HG03066 (cell line): Measurements from ENCODE around the gene ZFP14.
"Not testable (repeated sequence)": the region's sequence is repeated elsewhere in the genome, so short reads cannot be mapped to it uniquely, and the experiment has no call there.

Experiments used
- ATAC-seq: cut with Tn5 transposase; IDR thresholded peaks from one replicate; pipeline ENCODE4 v1.9.1; 2021; ENCODE audit warnings: low read depth; ENCODE audit not compliant: unreplicated experiment

Gene ZFP14

DNA sequence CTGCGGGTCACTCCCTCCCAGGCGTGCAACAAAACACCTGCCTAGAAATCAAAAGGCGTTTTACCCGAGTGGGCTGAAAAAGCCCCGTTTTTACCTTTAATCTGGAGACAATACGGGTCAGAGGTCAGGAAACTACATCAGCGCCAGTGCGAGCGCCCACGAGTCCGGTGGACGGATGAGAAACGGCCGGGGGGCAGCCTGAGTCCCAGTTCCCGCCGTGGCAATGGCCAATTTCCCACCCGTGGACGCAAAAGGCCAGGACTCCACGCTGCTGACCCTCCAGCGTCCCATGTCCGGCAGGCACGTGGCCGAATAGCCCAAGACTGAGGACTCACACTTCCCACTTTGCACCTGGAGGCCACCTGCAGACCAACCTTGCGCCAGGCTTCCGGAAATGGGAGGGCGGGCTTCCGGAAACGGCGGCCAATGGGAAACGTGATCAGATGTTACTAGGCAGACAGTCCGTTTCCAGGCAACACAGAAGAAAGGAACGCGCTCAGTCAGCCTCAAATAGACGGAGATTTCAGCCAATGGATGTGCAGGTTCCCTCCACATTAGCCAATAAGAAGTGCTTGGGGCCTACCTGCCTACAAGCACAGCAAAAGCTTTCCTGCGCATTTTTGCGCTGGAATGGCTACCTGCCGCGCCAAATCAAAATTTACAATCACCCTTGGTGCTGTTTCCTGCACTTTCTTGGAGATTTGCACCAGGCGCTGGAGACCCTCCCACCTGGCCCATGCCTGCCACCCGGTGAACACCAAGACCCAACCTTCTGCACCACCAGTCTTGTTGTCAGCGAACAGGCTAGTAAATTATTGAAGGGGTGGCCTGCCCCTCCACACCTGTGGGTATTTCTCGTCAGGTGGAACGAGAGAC, 47.4 kb downstream of the ZFP14 start:
- no peak for ATAC-seq

GRCh38 chr19:36330216-36330615, 48.8 kb downstream of the ZFP14 start:
- ATAC-seq = no peak

DNA sequence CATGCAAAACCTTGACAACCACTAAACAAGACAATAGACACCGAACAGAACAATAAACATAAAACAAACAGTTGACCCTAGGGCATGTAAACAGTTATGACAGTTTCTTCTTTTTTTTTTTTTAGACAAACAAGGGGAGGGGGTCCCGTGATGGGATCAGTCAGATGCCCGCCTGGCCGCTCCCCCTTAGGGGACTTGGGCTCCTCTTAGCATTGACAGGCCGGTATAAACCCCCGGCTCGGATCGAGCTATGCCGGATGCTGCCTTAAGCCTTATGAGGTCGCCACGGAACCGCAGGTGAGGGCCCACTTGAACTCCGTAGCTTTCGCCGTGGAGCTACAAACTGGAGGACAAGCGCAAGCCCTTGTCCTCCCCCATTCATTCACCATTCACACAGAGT, 49.5 kb downstream of the ZFP14 start:
- ATAC-seq = not testable (repeated sequence)

GRCh38 chr19:36326649-36327048, 52.4 kb downstream of the ZFP14 start:
- ATAC-seq = not testable (repeated sequence)

GRCh38 chr19:36315164-36315563, 63.8 kb downstream of the ZFP14 start:
- ATAC-seq = not testable (repeated sequence)

DNA sequence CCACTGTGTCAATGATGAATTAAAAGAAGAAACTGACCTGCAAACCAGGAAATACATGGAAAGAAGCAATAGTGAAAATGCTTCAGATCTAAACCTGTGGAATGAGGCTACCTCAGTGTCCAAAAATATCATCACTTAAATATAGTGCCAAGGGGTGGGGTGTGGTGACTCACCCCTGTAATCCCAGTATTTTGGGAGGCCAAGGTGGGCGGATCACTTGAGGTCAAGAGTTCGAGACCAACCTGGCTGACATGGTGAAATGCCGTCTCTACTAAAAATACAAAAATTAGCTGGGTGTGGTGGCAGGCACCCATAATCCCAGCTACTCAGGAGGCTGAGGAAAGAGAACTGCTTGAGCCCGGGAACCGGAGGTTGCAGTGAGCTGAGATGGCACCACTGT, 64.9 kb downstream of the ZFP14 start:
- ATAC-seq = not testable (repeated sequence)

DNA sequence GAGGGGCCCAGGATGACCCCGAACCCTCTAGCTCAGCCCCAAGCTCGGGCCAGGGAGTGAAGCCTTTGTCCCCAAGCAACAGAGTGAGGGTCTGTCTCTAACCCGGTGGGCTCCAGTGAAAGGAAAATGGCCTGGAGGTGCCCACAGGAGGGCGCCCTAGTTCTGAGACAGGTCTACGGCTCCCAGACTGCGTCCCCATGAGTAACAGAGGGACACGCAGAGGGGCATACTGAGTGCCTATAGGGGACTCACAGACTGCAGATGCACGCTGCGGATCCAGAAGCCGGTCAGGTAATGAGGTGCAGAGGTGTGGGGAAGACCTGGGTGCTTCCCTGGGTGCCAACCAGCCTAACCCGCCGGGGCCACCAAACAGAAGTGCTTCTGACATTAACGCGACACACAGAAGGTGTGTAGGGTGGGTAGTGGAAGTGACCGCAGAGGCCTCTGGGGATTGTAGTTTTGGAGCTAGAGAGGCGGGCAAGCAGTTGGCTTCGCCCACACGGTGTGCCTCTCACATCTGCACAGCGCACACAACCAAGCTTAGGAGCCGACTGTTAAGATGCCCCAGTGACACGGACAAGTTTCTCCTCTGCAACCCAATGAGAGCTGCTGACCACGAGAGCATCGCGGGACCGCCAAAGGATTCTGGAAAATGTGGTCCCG, 67.8 kb downstream of the ZFP14 start:
- not testable (repeated sequence) for ATAC-seq

GRCh38 chr19:36310416-36310990, 68.5 kb downstream of the ZFP14 start:
- not testable (repeated sequence) for ATAC-seq

DNA sequence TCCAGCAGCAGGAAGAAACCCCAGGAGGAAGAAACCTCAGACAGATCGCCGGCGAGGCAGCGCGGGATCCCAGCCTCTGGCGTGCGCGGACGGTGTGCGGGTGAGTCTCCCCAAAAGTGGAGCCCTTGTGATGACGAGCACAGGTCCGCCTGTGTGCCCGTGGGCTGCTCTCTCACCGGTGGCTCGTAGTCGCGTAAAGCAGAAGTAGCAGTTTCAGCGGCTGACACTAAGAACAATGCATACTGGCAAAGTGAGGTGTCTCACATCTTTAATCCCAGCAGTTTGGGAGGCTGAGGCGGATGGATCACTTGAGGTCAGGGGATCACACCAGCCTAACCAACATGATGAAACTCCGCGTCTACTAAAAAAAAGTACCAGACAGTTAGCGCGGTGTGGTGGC, 69.2 kb downstream of the ZFP14 start:
- not testable (repeated sequence) for ATAC-seq

- ATAC-seq = not testable (repeated sequence)
These were observed 69.7 kb downstream of the ZFP14 start for GRCh38 chr19:36309309-36309708.

GRCh38 chr19:36292317-36292716, 86.7 kb downstream of the ZFP14 start:
- ATAC-seq = not testable (repeated sequence)
